HEK293T (cell line): ENCODE data around the gene GRK1.

Experiments
- CTCF ChIA-PET: fragments of 350-600 bp; formaldehyde crosslinking; extraction: SDS; loops from one replicate; lab custom pipeline; 2021; ENCODE audit warnings: antibody characterized with exemption, inconsistent platforms; lab: Yijun Ruan, JAX
- POLR2A ChIA-PET: fragments of 350-600 bp; formaldehyde crosslinking; extraction: SDS; loops from one replicate; lab custom pipeline; 2020; ENCODE audit warnings: antibody characterized with exemption, inconsistent platforms; lab: Yijun Ruan, JAX
- DNase-seq: peaks from one replicate; pipeline ENCODE4 v3.0.0; 2012; ENCODE audit warnings: mixed read lengths; ENCODE audit errors: extremely low spot score
- ARNT ChIP-seq: fragments of 450-650 bp; IDR thresholded peaks from 2 replicates; pipeline ENCODE4 v1.6.1; 2017; ENCODE audit warnings: mild to moderate bottlenecking
- BHLHE40 ChIP-seq: fragments of 450-650 bp; IDR thresholded peaks from 2 replicates; pipeline ENCODE4 v1.6.1; 2016; ENCODE audit warnings: mild to moderate bottlenecking, moderate library complexity, borderline replicate concordance
- CTBP1 ChIP-seq: fragments of 450-650 bp; IDR thresholded peaks from 2 replicates; pipeline ENCODE4 v1.6.1; 2016; ENCODE audit warnings: borderline replicate concordance
- ELF4 ChIP-seq: fragments of 450-650 bp; IDR thresholded peaks from 2 replicates; pipeline ENCODE4 v1.6.1; 2017; ENCODE audit warnings: antibody characterized with exemption
- FOXA1 ChIP-seq: fragments of 450-650 bp; IDR thresholded peaks from 2 replicates; pipeline ENCODE4 v1.6.1; 2016; ENCODE audit warnings: mild to moderate bottlenecking
- FOXK2 ChIP-seq: fragments of 450-650 bp; IDR thresholded peaks from 2 replicates; pipeline ENCODE4 v1.6.1; 2016; ENCODE audit warnings: mild to moderate bottlenecking
- FOXM1 ChIP-seq: fragments of 450-650 bp; IDR thresholded peaks from 2 replicates; pipeline ENCODE4 v1.6.1; 2017; ENCODE audit warnings: mild to moderate bottlenecking, borderline replicate concordance
- HDGF ChIP-seq: fragments of 450-650 bp; IDR thresholded peaks from 2 replicates; pipeline ENCODE4 v1.6.1; 2017; ENCODE audit warnings: antibody characterized with exemption, borderline replicate concordance
- L3MBTL2 ChIP-seq: fragments of 450-650 bp; conservative IDR thresholded peaks from 2 replicates; pipeline ENCODE4 v1.6.1; 2016; ENCODE audit warnings: mild to moderate bottlenecking
- LEF1 ChIP-seq: fragments of 450-650 bp; IDR thresholded peaks from 2 replicates; pipeline ENCODE4 v1.6.1; 2017; ENCODE audit warnings: mild to moderate bottlenecking, borderline replicate concordance
- NFRKB ChIP-seq: fragments of 450-650 bp; IDR thresholded peaks from 2 replicates; pipeline ENCODE4 v1.6.1; 2016; ENCODE audit warnings: mild to moderate bottlenecking, moderate library complexity
- PKNOX1 ChIP-seq: fragments of 450-650 bp; IDR thresholded peaks from 2 replicates; pipeline ENCODE4 v1.6.1; 2016
- SP1 ChIP-seq: fragments of 450-650 bp; IDR thresholded peaks from 2 replicates; pipeline ENCODE4 v1.6.1; 2017
- SUZ12 ChIP-seq: fragments of 450-650 bp; IDR thresholded peaks from 2 replicates; pipeline ENCODE4 v1.6.1; 2016; ENCODE audit warnings: mild to moderate bottlenecking
- TARDBP ChIP-seq: fragments of 450-650 bp; IDR thresholded peaks from 2 replicates; pipeline ENCODE4 v1.6.1; 2016
- ZNF384 ChIP-seq: fragments of 450-650 bp; IDR thresholded peaks from 2 replicates; pipeline ENCODE4 v1.6.1; 2016

The GRK1 gene

GRCh38 chr13:113643593-113643992, 23.4 kb upstream of the GRK1 start:
- TF ChIP-seq L3MBTL2, result no peak
- TF ChIP-seq CTBP1, result no peak
- no peak for TF ChIP-seq FOXK2
- no peak for TF ChIP-seq ZNF384
- TF ChIP-seq FOXA1, result no peak
- no peak for TF ChIP-seq ARNT
- TF ChIP-seq ELF4, result no peak
- TF ChIP-seq SUZ12, result no peak
- TF ChIP-seq PKNOX1, result no peak
- POLR2A ChIA-PET, result no interaction called here
- CTCF ChIA-PET, result no interaction called here

GRCh38 chr13:113644800-113645199, 22.2 kb upstream of the GRK1 start:
- POLR2A ChIA-PET, result no interaction called here

More at GRCh38 chr13:113643593-113643992, 23.4 kb upstream of the GRK1 start:
- no peak for DNase-seq

GRCh38 chr13:113645329-113645728, 21.7 kb upstream of the GRK1 start:
- DNase-seq, result no peak
- peak; percentile 46 for TF ChIP-seq L3MBTL2
- no peak for TF ChIP-seq ARNT
- POLR2A ChIA-PET, result no interaction called here
- CTCF ChIA-PET, result no interaction called here

More at GRCh38 chr13:113644800-113645199, 22.2 kb upstream of the GRK1 start:
- TF ChIP-seq SUZ12 (no peak), BHLHE40 (no peak), FOXK2 (no peak), NFRKB (no peak), ZNF384 (no peak), ELF4 (no peak)
- DNase-seq, result no peak
- CTCF ChIA-PET, result no interaction called here

GRCh38 chr13:113646376-113646775, 20.6 kb upstream of the GRK1 start:
- DNase-seq, result no peak
- POLR2A ChIA-PET, result no interaction called here
- TF ChIP-seq HDGF, result no peak
- no peak for TF ChIP-seq FOXK2
- TF ChIP-seq SP1, result no peak
- no peak for TF ChIP-seq ZNF384
- TF ChIP-seq FOXM1, result no peak
- no peak for TF ChIP-seq CTBP1
- TF ChIP-seq FOXA1, result no peak
- TF ChIP-seq LEF1, result no peak
- CTCF ChIA-PET, result no interaction called here

GRCh38 chr13:113646921-113647340, 20.1 kb upstream of the GRK1 start:
- ChIA-PET POLR2A (no interaction called here), CTCF (no interaction called here)
- TF ChIP-seq TARDBP (no peak), HDGF (no peak)
- no peak for DNase-seq

GRCh38 chr13:113647351-113648215, 19.4 kb upstream of the GRK1 start:
- POLR2A ChIA-PET, result no interaction called here
- TF ChIP-seq L3MBTL2 (no peak), FOXK2 (no peak)
- DNase-seq, result no peak
- CTCF ChIA-PET, result no interaction called here

GRCh38 chr13:113648216-113648610, 18.8 kb upstream of the GRK1 start:
- no peak for TF ChIP-seq BHLHE40
- no peak for TF ChIP-seq FOXM1
- TF ChIP-seq ELF4, result no peak
- no peak for TF ChIP-seq CTBP1
- TF ChIP-seq FOXA1, result no peak
- TF ChIP-seq NFRKB, result no peak
- TF ChIP-seq HDGF, result no peak
- TF ChIP-seq ZNF384, result no peak
- TF ChIP-seq SP1, result no peak
- no peak for TF ChIP-seq LEF1
- no peak for TF ChIP-seq SUZ12
- TF ChIP-seq L3MBTL2, result no peak
- no peak for TF ChIP-seq ARNT
- no peak for TF ChIP-seq PKNOX1
- no peak for TF ChIP-seq FOXK2
- TF ChIP-seq TARDBP, result no peak
- ChIA-PET POLR2A (no interaction called here), CTCF (no interaction called here)
- no peak for DNase-seq

DNA sequence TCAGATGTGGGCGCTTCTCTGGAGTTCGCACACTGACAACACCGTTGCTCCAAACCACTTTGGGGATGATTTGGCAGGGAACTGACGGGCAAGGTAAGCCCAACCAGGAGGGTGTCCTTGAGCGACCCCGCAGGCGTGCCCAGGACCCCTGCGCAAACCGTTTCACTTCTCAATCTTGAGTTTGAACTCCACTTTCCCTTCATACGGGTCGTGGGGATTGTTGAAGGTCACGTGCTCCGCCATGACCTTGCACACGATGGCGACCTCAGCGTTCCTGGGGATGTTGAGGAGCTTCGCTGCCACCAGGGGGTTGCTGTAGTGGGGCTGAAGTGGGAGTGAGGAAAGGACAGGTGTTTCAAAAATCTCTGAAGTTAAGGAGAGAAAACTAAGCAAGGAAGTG, 17.8 kb upstream of the GRK1 start:
- no peak for DNase-seq
- POLR2A ChIA-PET, result no interaction called here
- CTCF ChIA-PET, result no interaction called here
- TF ChIP-seq FOXM1 (no peak), ZNF384 (no peak), FOXK2 (no peak), L3MBTL2 (no peak), LEF1 (no peak), ELF4 (no peak)
